Cortex of kidney (tissue), 1 donor: ENCODE results near the gene AFAP1.

Source experiments
- DNase-seq: peaks from one replicate; lab custom pipeline; 2025; lab: John Stamatoyannopoulos, UW

The AFAP1 gene

DNA sequence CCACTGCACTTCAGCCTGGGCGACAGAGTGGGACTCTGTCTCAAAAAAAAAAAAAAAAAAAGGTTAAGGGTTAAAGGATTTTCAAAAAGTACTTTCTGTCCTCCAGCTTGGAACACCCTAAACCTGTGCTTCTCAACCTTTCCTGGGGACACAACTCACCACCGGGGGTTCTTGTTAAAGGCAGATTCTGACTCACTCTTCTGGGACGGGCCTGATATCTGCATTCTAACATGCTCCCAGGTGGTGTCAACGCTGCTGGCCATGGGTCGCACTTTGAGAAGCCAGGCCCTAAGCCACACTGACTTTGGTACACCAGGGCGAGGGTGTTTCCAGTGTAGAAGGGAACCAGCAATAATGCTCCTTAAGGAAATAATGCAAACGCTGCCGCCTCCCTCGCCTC lies 46.1 kb downstream of the AFAP1 start:
- DNase-seq = no peak

DNA sequence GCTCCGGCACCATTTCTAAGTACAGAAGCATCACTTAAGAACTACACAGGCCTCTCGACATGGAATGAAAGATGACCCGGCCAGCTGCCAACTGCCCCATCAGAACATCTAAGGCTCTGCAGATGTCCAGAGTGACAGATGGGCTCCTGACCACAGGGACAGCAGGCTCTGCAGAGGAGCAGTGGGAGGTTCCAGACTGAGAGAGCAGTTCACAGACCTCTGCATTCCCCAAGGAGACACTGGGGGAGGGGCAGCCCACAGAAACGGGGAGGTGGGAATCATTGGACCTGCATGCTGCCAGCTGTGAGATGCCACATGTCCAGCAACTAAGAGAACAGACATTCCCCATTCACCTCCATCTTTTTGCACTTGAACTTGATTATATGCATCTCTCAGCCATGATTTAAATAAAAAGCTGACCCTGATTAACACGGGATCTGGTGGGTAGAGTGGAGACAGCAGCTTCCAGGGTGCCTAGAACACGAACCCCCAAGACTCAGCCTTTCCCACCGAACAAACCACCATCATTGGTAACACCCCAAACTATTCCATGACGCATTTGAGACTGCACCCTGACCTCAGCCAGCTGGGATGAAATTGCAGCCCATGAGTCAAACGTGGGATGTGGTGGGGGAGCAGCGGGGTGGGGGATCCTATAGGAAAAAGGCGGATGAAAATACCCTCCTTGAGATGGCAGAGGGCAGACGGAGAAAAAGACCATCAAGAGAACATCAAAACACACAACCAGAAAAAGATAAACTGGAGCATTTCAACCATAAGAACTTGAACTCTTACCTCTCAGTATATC lies 47.2 kb downstream of the AFAP1 start:
- no peak for DNase-seq

- no peak for DNase-seq
Observed at GRCh38 chr4:7890635-7891393, 48.8 kb downstream of the AFAP1 start.

DNA sequence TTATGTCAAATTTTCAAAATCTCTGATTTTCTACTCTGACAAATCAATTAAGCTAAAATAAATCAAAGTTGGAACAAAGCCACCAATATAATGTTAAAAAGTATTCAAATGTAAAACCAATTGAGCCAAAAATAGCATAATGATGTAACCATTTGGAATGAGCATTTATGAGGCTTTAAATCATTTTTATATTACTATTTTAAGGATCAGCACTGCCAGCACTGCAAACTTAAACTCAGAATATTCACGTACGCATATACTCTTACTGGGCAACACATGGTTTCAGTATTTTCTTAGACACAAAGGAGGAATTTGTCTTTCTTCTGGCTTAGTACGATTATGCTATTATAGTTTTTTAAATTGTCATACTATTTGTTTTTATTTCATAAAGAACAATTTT lies 52.2 kb downstream of the AFAP1 start:
- DNase-seq = no peak

GRCh38 chr4:7886007-7886973 lies 53.4 kb downstream of the AFAP1 start:
- DNase-seq = no peak

GRCh38 chr4:7885216-7886006 lies 54.2 kb downstream of the AFAP1 start:
- DNase-seq = no peak

- no peak for DNase-seq
Observed at GRCh38 chr4:7880683-7881082, 59.0 kb downstream of the AFAP1 start.

DNA sequence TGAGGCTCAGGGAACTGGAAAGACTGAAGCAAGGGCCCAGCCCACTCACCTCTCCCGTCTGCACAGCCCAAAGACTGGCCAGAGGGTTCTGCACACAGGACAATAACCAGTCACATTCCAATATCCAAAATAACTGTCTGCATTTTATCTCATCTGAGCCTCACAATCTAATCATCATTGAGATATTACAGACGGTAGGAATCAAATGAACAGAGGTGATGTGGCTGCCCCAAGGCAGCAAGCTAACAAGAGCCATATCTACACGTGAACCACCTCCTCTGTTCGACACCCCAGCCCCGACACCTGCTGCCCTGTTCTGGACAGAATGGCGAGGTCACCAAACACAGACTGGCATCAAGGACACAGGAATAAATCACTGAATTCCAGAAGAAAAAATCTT lies 60.5 kb downstream of the AFAP1 start:
- no peak for DNase-seq

GRCh38 chr4:7878323-7878722 lies 61.3 kb downstream of the AFAP1 start:
- DNase-seq = no peak

DNA sequence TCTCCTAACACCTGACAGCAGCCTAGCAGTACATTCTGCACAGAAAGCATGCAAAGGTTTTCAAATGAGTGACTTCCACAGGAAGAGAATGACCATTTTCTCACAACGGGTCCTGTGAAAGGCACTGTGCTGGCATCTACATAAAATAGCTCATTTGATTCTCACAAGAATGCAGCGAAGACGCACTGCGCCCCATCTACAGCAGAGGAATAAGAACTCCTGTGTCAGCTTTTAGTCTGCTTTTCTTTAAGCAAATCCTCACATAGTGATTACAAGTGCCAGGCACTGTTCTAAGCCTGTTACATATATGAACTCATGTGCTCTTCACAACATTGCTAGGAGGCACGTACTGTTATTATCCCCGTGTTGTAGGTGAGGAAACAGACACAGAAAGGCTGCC lies 62.5 kb downstream of the AFAP1 start:
- no peak for DNase-seq

DNA sequence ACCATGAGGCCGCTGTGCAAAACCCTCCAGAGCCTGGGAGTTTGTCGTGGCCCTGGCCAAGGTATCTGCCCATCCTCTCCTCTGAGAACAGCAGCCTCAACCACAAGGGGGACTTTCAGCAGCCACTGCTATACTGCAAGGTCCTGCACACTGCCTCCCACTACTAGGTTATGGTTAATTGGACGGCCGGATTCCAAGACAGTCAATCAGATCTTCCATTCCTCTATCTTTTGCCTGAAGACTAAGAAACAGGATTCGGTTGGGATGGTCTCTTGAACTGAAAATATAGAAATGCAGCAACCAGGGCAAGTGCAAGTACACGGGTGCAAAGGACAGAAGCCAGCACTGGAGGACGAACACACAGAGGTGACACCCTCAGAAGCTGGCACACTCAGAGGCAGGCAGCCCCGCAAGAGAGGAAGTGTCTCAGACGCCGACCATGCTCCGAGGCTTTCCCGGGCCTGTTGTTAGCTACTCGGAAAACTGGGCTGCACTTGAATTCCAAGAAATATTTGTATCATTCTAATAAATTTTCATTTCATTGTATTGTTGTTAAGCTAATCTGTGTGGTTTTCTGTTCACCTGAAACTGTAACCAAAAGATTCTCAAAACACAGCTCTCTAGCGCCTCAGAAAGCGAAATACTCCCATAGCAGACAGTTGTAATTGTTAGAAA lies 63.3 kb downstream of the AFAP1 start:
- no peak for DNase-seq

DNA sequence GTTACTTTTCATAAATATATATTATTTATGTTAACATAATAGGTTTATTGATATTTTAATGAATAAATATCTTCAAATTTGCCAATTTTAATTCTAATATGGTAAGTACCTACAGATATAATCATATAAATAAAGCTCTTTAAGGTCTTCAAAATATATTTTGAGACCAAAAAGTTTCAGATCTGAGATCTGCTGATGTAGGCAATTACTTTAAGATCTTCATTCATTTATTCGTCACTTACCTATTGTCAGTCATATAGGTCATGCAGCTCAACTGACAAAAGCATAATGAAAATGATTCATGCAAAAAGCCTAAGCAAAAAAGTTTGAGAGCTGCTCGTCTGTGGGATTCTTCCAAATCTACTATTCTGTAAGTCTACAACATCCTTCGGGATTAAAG lies 64.8 kb downstream of the AFAP1 start:
- no peak for DNase-seq

DNA sequence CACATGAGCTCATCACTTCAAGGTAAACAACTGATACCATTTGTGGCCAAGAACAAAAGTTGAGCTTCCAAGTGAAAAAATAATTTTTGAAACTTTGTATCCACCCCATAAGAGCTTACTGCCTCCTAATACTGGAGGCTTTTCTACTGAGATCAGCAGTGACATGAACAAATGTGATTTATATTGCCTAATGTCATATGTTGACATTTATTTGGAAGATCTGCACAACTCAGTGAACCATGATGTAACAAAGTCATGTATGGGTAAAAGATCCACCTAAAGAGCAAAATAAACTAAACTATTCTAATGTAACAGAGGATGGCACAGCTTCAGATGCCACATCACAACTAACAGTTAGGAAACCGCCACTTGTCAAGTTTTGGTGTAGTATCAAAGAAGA lies 65.8 kb downstream of the AFAP1 start:
- no peak for DNase-seq

DNA sequence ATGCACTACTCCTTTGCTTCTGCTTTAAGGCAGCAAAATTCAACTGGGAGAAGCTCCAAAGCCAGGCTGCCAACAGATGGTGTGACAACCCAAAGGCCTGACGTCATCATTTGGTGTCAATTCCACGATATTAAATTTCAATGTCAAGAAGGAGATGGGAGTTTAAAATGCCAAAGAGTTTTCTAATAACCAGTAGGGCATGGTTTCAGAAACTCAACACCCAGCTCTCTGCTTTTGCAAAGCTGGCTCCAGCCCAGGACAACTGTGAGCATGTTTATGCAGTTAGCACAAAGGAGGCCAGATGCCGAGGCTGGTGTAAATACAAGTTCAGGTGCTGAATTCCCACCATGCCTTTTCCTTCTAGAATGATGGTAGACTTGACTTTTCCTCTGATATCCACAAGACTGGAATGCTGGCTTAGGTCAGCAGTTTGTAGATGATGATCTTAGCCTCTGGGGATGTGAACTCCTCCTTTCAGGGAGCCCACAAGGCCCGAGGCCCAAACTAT lies 67.3 kb downstream of the AFAP1 start:
- DNase-seq = no peak

- no peak for DNase-seq
Observed at GRCh38 chr4:7871356-7871755, 68.3 kb downstream of the AFAP1 start.

- DNase-seq = no peak
Observed at GRCh38 chr4:7868892-7869471, 70.7 kb downstream of the AFAP1 start.

DNA sequence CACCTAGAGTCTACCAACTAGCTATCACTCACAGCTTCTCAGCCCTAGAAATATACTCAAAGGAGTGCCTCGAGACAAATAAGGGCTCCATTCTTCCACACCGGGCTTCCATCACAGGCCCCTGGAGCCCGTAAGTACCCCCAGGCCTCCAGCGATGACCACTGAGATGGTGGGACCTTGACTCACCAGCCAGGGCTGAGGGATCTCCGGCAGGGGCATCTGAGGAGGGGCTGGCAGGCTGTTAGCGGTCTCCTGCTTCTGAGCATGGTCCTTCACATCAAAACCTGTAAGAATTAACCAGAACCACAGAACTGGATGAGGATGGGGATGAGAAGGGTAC lies 71.3 kb downstream of the AFAP1 start:
- DNase-seq = no peak

- DNase-seq = no peak
Observed at GRCh38 chr4:7867701-7868435, 71.8 kb downstream of the AFAP1 start.

GRCh38 chr4:7867191-7867590 lies 72.5 kb downstream of the AFAP1 start:
- DNase-seq = no peak

DNA sequence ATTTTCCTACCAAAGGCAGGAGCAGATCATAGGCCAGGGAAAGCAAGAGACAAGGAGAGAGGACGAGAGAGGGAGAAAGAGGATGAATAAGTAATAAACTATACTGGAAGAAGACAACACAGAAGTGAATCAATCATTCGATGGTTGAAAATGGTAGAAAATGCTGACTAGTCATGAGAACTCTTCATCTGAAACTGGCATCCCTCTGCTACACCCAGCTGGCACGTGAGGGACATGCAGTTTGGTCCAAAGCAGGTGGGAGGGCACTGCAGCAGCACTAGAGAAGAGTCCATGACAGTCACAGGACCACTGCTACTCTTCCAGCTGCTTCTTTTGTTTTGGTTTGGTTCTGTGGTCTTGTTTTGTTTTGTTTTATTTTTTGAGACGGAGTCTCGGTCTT lies 74.1 kb downstream of the AFAP1 start:
- DNase-seq = no peak
